ENCODE data around the gene TLK2. TPM values are rescaled to one million over a fixed set of nuclear protein-coding genes. Genes with fewer than 3 reads are reported as not detected.

Gene TLK2
- total RNA-seq, 1 experiment from 2014 or later = 54.6 TPM

GRCh38 chr17:62643496-62643895, 164.9 kb downstream of the TLK2 start:
- Histone ChIP-seq H3K4me1 (ENCODE audit: control insufficient read depth, insufficient read depth, low read length) (peaks cover 9% of the 10 kb centered on the region; the same call in 1 of the 2 replicates), H3K27ac (ENCODE audit: low read length) (no peak overlapping the region), H3K27me3 (ENCODE audit: control insufficient read depth, insufficient read depth, low read length) (no peaks in the 10 kb centered on the region), H3K4me3 (ENCODE audit: low read depth in 2 of 2, low read length in 2 of 2) (no peak overlapping the region), H3K36me3 (ENCODE audit: control insufficient read depth, insufficient read depth, low read length) (no peaks in the 10 kb centered on the region), H3K9me3 (ENCODE audit: control insufficient read depth, insufficient read depth, low read depth, low read length) (no peaks in the 10 kb centered on the region)
- ATAC-seq (no peak), DNase-seq (ENCODE audit: low read depth, low spot score) (no peak)
- intact Hi-C loops (cut with micrococcal nuclease; ENCODE audit: unreplicated experiment) (no loop called here), in situ Hi-C loops (cut with HindIII; ENCODE audit: low pct_unique_long_range_greater_than_20kb, low sequenced_read_pairs) (no loop called here)
- ChIA-PET POLR2A (interaction anchor here (0.5 to 0.7 kb wide), 2 partner anchors 9 to 493 kb away, joined by 3 to 17 read pairs; no protein-coding TSS in a partner anchor), CTCF (no interaction called here)
- no peak for TF ChIP-seq REST (IDR thresholded peaks at IDR 0.05; ENCODE audit: insufficient read depth in 1 of 2, low read depth in 2 of 2, low read length in 1 of 2)
- no peak for TF ChIP-seq SIN3A (IDR thresholded peaks at IDR 0.05; ENCODE audit: borderline replicate concordance, insufficient read depth, low read depth, low read length)
- no peak for TF ChIP-seq CTCF (IDR thresholded peaks at IDR 0.05)
- no peak for TF ChIP-seq TCF7L2 (IDR thresholded peaks at IDR 0.05; ENCODE audit: low read depth, low read length)
- BruUV-seq (replicated peaks) = TSS peak; percentile 54

- BruUV-seq (replicated peaks) = no TSS peak
- POLR2A ChIA-PET = no interaction called here
- in situ Hi-C loops (cut with HindIII; ENCODE audit: low pct_unique_long_range_greater_than_20kb, low sequenced_read_pairs) (no loop called here), intact Hi-C loops (cut with micrococcal nuclease; ENCODE audit: unreplicated experiment) (no loop called here)
- CTCF ChIA-PET = no interaction called here
- Histone ChIP-seq H3K9me3 (ENCODE audit: control insufficient read depth, insufficient read depth, low read depth, low read length) (no peaks in the 10 kb centered on the region), H3K27ac (ENCODE audit: low read length) (no peak overlapping the region), H3K4me1 (ENCODE audit: control insufficient read depth, insufficient read depth, low read length) (peaks cover 6% of the 10 kb centered on the region; the same call in 1 of the 2 replicates), H3K4me3 (ENCODE audit: low read depth in 2 of 2, low read length in 2 of 2) (no peak overlapping the region), H3K27me3 (ENCODE audit: control insufficient read depth, insufficient read depth, low read length) (no peaks in the 10 kb centered on the region), H3K36me3 (ENCODE audit: control insufficient read depth, insufficient read depth, low read length) (no peaks in the 10 kb centered on the region)
- TF ChIP-seq TCF7L2 (IDR thresholded peaks at IDR 0.05; ENCODE audit: low read depth, low read length) = no peak
- TF ChIP-seq SIN3A (IDR thresholded peaks at IDR 0.05; ENCODE audit: borderline replicate concordance, insufficient read depth, low read depth, low read length) = no peak
- TF ChIP-seq POLR2AphosphoS5 (IDR thresholded peaks at IDR 0.05; ENCODE audit: low read depth, low read length) = no peak
- TF ChIP-seq CTCF (IDR thresholded peaks at IDR 0.05) = no peak
- TF ChIP-seq REST (IDR thresholded peaks at IDR 0.05; ENCODE audit: insufficient read depth in 1 of 2, low read depth in 2 of 2, low read length in 1 of 2) = no peak
- DNase-seq (ENCODE audit: low read depth, low spot score) = no peak
- ATAC-seq = peak; percentile 56; the same call in 1 of the 2 replicates
Observed at GRCh38 chr17:62644487-62645173, 166.0 kb downstream of the TLK2 start.

All from Panc1 (cell line).